NCI-H1694 treated with DMSO at 0.1 percent for 48 hours (cell line): Measurements from ENCODE around the gene LYRM4.
A peak's percentile ranks its signal among the peaks of the same experiment; 100 is the strongest.

Experiments
- DNase-seq: peaks from one replicate; lab custom pipeline; 2025; lab: John Stamatoyannopoulos, UW

Gene LYRM4

GRCh38 chr6:5142915-5143314 lies 117.8 kb downstream of the LYRM4 start:
- DNase-seq = no peak

GRCh38 chr6:5142131-5142530 lies 118.6 kb downstream of the LYRM4 start:
- no peak for DNase-seq

GRCh38 chr6:5141046-5141445 lies 119.7 kb downstream of the LYRM4 start:
- no peak for DNase-seq

GRCh38 chr6:5139828-5140771 lies 120.7 kb downstream of the LYRM4 start:
- no peak for DNase-seq

GRCh38 chr6:5138995-5139827 lies 121.5 kb downstream of the LYRM4 start:
- DNase-seq = no peak

GRCh38 chr6:5136851-5137250 lies 123.9 kb downstream of the LYRM4 start:
- no peak for DNase-seq

- peak; percentile 10 for DNase-seq
These were observed 124.9 kb downstream of the LYRM4 start for GRCh38 chr6:5135788-5136376.

GRCh38 chr6:5133943-5134342 lies 126.8 kb downstream of the LYRM4 start:
- DNase-seq = no peak

- DNase-seq = no peak
These were observed 128.0 kb downstream of the LYRM4 start for GRCh38 chr6:5132731-5133130.

GRCh38 chr6:5130135-5130866 lies 130.4 kb downstream of the LYRM4 start:
- DNase-seq = no peak

- DNase-seq = no peak
These were observed 132.4 kb downstream of the LYRM4 start for GRCh38 chr6:5128351-5128750.

- DNase-seq = no peak
These were observed 133.6 kb downstream of the LYRM4 start for GRCh38 chr6:5127106-5127687.

- no peak for DNase-seq
These were observed 134.5 kb downstream of the LYRM4 start for GRCh38 chr6:5126214-5126613.

- DNase-seq = no peak
These were observed 135.4 kb downstream of the LYRM4 start for GRCh38 chr6:5125152-5126006.

GRCh38 chr6:5124526-5124925 lies 136.2 kb downstream of the LYRM4 start:
- no peak for DNase-seq

- DNase-seq = no peak
These were observed 137.2 kb downstream of the LYRM4 start for GRCh38 chr6:5123296-5124143.

GRCh38 chr6:5122504-5123112 lies 138.1 kb downstream of the LYRM4 start:
- no peak for DNase-seq

- no peak for DNase-seq
These were observed 138.8 kb downstream of the LYRM4 start for GRCh38 chr6:5121956-5122355.

- DNase-seq = no peak
These were observed 139.3 kb downstream of the LYRM4 start for GRCh38 chr6:5121479-5121878.
